K562 (cell line): ENCODE measurements around the gene NACC1. TPM values are rescaled to one million over a fixed set of nuclear protein-coding genes. Genes with fewer than 3 reads are reported as not detected.

Source experiments
- CEBPZ ChIP-seq: fragments of 150-350 bp; IDR thresholded peaks from 2 replicates; pipeline ENCODE4 v1.6.1; 2014; ENCODE audit warnings: low read depth, mild to moderate bottlenecking, low read length, borderline replicate concordance
- E2F6 ChIP-seq, 2 experiments: IDR thresholded peaks; 2 replicates each; pipeline ENCODE4 v1.6.1; 2011; ENCODE audit warnings: borderline replicate concordance in 1 of 2, control low read depth in 1 of 2, low read depth in 1 of 2, low read length in 1 of 2, mild to moderate bottlenecking in 1 of 2, mixed read lengths in 1 of 2, moderate library complexity in 1 of 2; ENCODE audit not compliant: insufficient read depth in 1 of 2, insufficient read length in 1 of 2, poor library complexity in 1 of 2, severe bottlenecking in 1 of 2; ENCODE audit errors: extremely low read depth in 1 of 2
- EP300 ChIP-seq: IDR thresholded peaks from 2 replicates; pipeline ENCODE4 v1.6.1; 2012; ENCODE audit warnings: low read length, improper control_type of control experiment
- HNRNPL ChIP-seq: fragments of 200-400 bp; formaldehyde crosslinking; IDR thresholded peaks from 2 replicates; pipeline ENCODE4 v1.6.1; 2017; ENCODE audit warnings: low read depth, mild to moderate bottlenecking, low read length
- ILK ChIP-seq: fragments of 450-650 bp; IDR thresholded peaks from 2 replicates; pipeline ENCODE4 v1.6.1; 2016; ENCODE audit warnings: missing genetic modification characterization, low read depth, mild to moderate bottlenecking, missing compliant biosample characterization, moderate library complexity, borderline replicate concordance
- KLF10 ChIP-seq: fragments of 250-450 bp; sonication (Bioruptor Pico); IDR thresholded peaks from 2 replicates; pipeline ENCODE4 v1.6.1; 2021; ENCODE audit warnings: matching md5 sums
- MTA2 ChIP-seq: fragments of 450-650 bp; IDR thresholded peaks from 2 replicates; pipeline ENCODE4 v1.6.1; 2016; ENCODE audit warnings: low read depth
- NUFIP1 ChIP-seq: fragments of 450-650 bp; IDR thresholded peaks from 2 replicates; pipeline ENCODE4 v1.6.1; 2018; ENCODE audit not compliant: partially characterized antibody
- POLR2B ChIP-seq: fragments of 450-650 bp; IDR thresholded peaks from 2 replicates; pipeline ENCODE4 v1.6.1; 2018; ENCODE audit warnings: low read depth; ENCODE audit not compliant: partially characterized antibody
- SNRNP70 ChIP-seq: fragments of 200-400 bp; formaldehyde crosslinking; optimal IDR thresholded peaks from 2 replicates; pipeline ENCODE3; 2017; ENCODE audit warnings: low read depth, low read length
- SRSF3 ChIP-seq: fragments of 200-400 bp; formaldehyde crosslinking; IDR thresholded peaks from 2 replicates; pipeline ENCODE4 v1.6.1; 2016; ENCODE audit warnings: mild to moderate bottlenecking, low read length, moderate library complexity; ENCODE audit not compliant: insufficient read depth
- ZNF24 ChIP-seq: fragments of 450-650 bp; IDR thresholded peaks from 2 replicates; pipeline ENCODE4 v1.6.1; 2016
- polyA plus RNA-seq, 8 experiments: library from polyadenylated mRNA; depleted of rRNA in 4 of 8; stranded (reverse) in 5 of 8; unstranded in 3 of 8; fragments of >200 nt; fragmentation: Nextera tagmentation in 2 of 8; fragmentation: Illumina TruSeq in 1 of 8; extraction: Ambion mirVana in 2 of 8; extraction: Trizol in 1 of 8; gene quantifications; 2 replicates each; pipeline versions ENCODE4 v1.2.1 to v1.2.3, GENCODE V29; 2011 to 2014; ENCODE audit warnings: inconsistent platforms in 1 of 8, missing spikeins in 1 of 8
- total RNA-seq, 7 experiments: library from RNA; depleted of rRNA in 6 of 7; stranded (reverse); fragments of >200 nt in 6 of 7; fragmentation: Illumina TruSeq in 2 of 7; extraction: Trizol in 2 of 7; gene quantifications; 2 replicates each; pipeline versions ENCODE4 v1.2.1 to v1.2.3, GENCODE V29; 2011 to 2021; ENCODE audit warnings: low replicate concordance in 1 of 7
- TF ChIP-seq, protein P1 (sequence below): fragments of 450-650 bp; IDR thresholded peaks from 2 replicates; pipeline ENCODE4 v1.6.1; 2017; ENCODE audit warnings: mild to moderate bottlenecking, moderate library complexity
- TF ChIP-seq, protein P2 (sequence below): fragments of 250-450 bp; sonication (Bioruptor Pico); IDR thresholded peaks from 2 replicates; pipeline ENCODE4 v1.8.0; 2021; ENCODE audit warnings: borderline replicate concordance, mild to moderate bottlenecking, moderate library complexity; ENCODE audit not compliant: poor library complexity, severe bottlenecking
- TF ChIP-seq, protein P3 (sequence below): fragments of 250-450 bp; sonication (Bioruptor Pico); IDR thresholded peaks from 2 replicates; pipeline ENCODE4 v1.9.0; 2021; ENCODE audit warnings: mild to moderate bottlenecking, inconsistent platforms

Gene NACC1
- total and polyA plus RNA-seq, 9 of the 15 experiments (the other 6 are each of a cell fraction or from before 2014, with no cell fraction given) = 0.04 to 96.6 (median 25.8) TPM

DNA sequence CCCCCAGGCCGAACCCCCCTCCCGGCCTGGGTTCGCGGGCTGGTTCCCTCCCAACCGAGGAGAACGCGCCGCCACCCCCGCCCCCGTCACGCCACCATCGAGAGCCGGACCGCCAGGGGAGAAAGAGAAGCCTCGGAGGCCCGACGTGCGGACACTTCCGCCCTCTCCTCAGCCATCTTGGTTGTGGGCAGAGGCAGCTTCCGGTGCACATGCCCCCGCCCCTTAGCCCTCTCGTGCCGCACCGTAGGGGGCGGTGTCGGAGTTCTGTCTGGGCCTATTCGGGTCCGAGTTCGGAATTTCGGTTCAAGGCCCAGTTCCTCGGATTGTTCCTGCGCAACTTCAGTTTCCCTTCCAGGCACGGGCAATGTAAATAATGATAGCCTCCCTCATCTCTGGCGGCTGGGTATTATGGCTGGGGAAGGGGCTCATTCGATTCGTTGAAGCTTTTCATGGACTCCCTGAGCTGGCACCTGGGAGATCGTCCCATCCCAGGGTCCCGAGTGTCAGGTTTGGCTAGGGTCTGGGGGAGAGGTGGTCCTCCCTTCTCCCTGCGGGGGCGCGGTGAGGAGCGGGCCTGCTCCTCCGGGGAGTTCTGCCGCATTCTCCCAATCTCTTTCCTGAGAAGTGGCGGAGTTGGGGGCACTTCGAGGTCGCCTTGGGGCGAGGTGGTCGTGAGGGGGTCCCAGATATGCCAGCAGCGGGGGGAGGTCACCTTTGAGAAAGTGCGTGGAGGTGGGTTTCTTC lies 32.3 kb downstream of the NACC1 start, which contains the start of the genes IER2 and STX10 (continued):
- TF ChIP-seq POLR2B (peak; percentile 71), KLF10 (CRISPR knock-in tag) (no peak), ZNF24 (peak; percentile 16; the same call in 1 of the 2 replicates), EP300 (peak; percentile 29; the same call in 1 of the 2 replicates), SNRNP70 (no peak), NUFIP1 (no peak), HNRNPL (no peak), ILK (no peak), SRSF3 (peak; percentile 65; the same call in 1 of the 2 replicates), MTA2 (no peak), E2F6 (IDR thresholded peaks at IDR 0.05; ENCODE audit: borderline replicate concordance in 1 of 2, extremely low read depth in 1 of 2, insufficient read depth in 1 of 2, insufficient read length in 1 of 2, low read depth in 1 of 2, low read length in 1 of 2, poor library complexity in 1 of 2, severe bottlenecking in 1 of 2) (peak in 1 of 2 experiments; percentile 53), CEBPZ (no peak)
- TF ChIP-seq, protein P1, sequence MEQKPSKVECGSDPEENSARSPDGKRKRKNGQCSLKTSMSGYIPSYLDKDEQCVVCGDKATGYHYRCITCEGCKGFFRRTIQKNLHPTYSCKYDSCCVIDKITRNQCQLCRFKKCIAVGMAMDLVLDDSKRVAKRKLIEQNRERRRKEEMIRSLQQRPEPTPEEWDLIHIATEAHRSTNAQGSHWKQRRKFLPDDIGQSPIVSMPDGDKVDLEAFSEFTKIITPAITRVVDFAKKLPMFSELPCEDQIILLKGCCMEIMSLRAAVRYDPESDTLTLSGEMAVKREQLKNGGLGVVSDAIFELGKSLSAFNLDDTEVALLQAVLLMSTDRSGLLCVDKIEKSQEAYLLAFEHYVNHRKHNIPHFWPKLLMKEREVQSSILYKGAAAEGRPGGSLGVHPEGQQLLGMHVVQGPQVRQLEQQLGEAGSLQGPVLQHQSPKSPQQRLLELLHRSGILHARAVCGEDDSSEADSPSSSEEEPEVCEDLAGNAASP = no peak
- TF ChIP-seq, protein P2, sequence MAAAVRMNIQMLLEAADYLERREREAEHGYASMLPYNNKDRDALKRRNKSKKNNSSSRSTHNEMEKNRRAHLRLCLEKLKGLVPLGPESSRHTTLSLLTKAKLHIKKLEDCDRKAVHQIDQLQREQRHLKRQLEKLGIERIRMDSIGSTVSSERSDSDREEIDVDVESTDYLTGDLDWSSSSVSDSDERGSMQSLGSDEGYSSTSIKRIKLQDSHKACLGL (CRISPR knock-in tag) = no peak
- TF ChIP-seq, protein P3, sequence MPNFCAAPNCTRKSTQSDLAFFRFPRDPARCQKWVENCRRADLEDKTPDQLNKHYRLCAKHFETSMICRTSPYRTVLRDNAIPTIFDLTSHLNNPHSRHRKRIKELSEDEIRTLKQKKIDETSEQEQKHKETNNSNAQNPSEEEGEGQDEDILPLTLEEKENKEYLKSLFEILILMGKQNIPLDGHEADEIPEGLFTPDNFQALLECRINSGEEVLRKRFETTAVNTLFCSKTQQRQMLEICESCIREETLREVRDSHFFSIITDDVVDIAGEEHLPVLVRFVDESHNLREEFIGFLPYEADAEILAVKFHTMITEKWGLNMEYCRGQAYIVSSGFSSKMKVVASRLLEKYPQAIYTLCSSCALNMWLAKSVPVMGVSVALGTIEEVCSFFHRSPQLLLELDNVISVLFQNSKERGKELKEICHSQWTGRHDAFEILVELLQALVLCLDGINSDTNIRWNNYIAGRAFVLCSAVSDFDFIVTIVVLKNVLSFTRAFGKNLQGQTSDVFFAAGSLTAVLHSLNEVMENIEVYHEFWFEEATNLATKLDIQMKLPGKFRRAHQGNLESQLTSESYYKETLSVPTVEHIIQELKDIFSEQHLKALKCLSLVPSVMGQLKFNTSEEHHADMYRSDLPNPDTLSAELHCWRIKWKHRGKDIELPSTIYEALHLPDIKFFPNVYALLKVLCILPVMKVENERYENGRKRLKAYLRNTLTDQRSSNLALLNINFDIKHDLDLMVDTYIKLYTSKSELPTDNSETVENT (CRISPR knock-in tag) = peak; percentile 69; the same call in 1 of the 2 replicates
